ENCODE data around the gene XXYLT1.

- no peak for TF ChIP-seq CTCF (IDR thresholded peaks at IDR 0.05)
- TF ChIP-seq POLR2A (IDR thresholded peaks at IDR 0.05): no peak
Measured at GRCh38 chr3:195030791-195031321, 240.1 kb downstream of the XXYLT1 start.
